GM12874 (cell line): Measurements from ENCODE around the gene CCDC110.

Experiments used
- CTCF ChIP-seq: IDR thresholded peaks from 2 replicates; pipeline ENCODE4 v1.5.1; 2011; ENCODE audit warnings: low read depth, mild to moderate bottlenecking, control low read depth, low read length, moderate library complexity; ENCODE audit not compliant: insufficient read depth

CCDC110 gene

GRCh38 chr4:185471235-185472102 lies at the start of gene CCDC110:
Gene CCDC110, minus strand, starts transcription at chr4:185471733. Its CDS starts 50 bp downstream, at chr4:185471683.
- TF ChIP-seq CTCF = peak; percentile 68

GRCh38 chr4:185520119-185520518 lies 48.6 kb upstream of the CCDC110 start:
- TF ChIP-seq CTCF = no peak

- TF ChIP-seq CTCF = no peak
These were observed 47.0 kb upstream of the CCDC110 start for GRCh38 chr4:185518494-185518893.

GRCh38 chr4:185518069-185518468 lies 46.5 kb upstream of the CCDC110 start:
- TF ChIP-seq CTCF = no peak

GRCh38 chr4:185515248-185515647 lies 43.7 kb upstream of the CCDC110 start:
- TF ChIP-seq CTCF = no peak

GRCh38 chr4:185514182-185514697 lies 42.7 kb upstream of the CCDC110 start:
- TF ChIP-seq CTCF = no peak

- TF ChIP-seq CTCF = no peak
These were observed 42.1 kb upstream of the CCDC110 start for GRCh38 chr4:185513489-185514181.
